Glutamatergic neuron (in vitro differentiated cells): ENCODE data around the gene TPRN. TPM values are rescaled to one million over a fixed set of nuclear protein-coding genes. Genes with fewer than 3 reads are reported as not detected.

Experiments
- DNase-seq: peaks from one replicate; pipeline ENCODE4 v3.0.0; 2022
- H3K27ac Mint-ChIP-seq: one replicate; pipeline ENCODE4 v1.8.0; 2020; ENCODE audit warnings: mild to moderate bottlenecking, mixed read lengths, inconsistent platforms; ENCODE audit not compliant: unreplicated experiment
- H3K27me3 Mint-ChIP-seq: one replicate; pipeline ENCODE4 v1.8.0; 2020; ENCODE audit warnings: mild to moderate bottlenecking, moderate library complexity, mixed read lengths, inconsistent platforms; ENCODE audit not compliant: unreplicated experiment
- H3K36me3 Mint-ChIP-seq: one replicate; pipeline ENCODE4 v1.8.0; 2020; ENCODE audit warnings: mild to moderate bottlenecking, mixed read lengths, inconsistent platforms; ENCODE audit not compliant: unreplicated experiment
- H3K4me1 Mint-ChIP-seq: one replicate; pipeline ENCODE4 v1.8.0; 2020; ENCODE audit warnings: mild to moderate bottlenecking, low read depth, mixed read lengths, inconsistent platforms; ENCODE audit not compliant: unreplicated experiment
- H3K4me3 Mint-ChIP-seq: one replicate; pipeline ENCODE4 v1.8.0; 2020; ENCODE audit warnings: mild to moderate bottlenecking, mixed read lengths, inconsistent platforms; ENCODE audit not compliant: unreplicated experiment
- H3K9me3 Mint-ChIP-seq: one replicate; pipeline ENCODE4 v1.8.0; 2020; ENCODE audit warnings: mild to moderate bottlenecking, moderate library complexity, mixed read lengths, inconsistent platforms; ENCODE audit not compliant: unreplicated experiment
- CTCF ChIP-seq: fragments of 200-600 bp; sonication (generic); IDR thresholded peaks from one replicate; pipeline ENCODE4 v1.5.0; 2021; ENCODE audit not compliant: partially characterized antibody, unreplicated experiment
- total RNA-seq: library from RNA; stranded (reverse); fragmentation: NEBNext Ultra II Directional; extraction: Animal tissue kit (Norgen Biotek cat#: 25700); gene quantifications from one replicate; pipeline ENCODE4 v1.2.1, GENCODE V29; 2021; ENCODE audit not compliant: unreplicated experiment

The TPRN gene
- total RNA-seq, 1 donor from 2014 or later = 9.6 TPM

- no peak overlapping the region for H3K27ac Mint-ChIP-seq
- DNase-seq = peak; percentile 64
- no peak overlapping the region for H3K4me3 Mint-ChIP-seq
- H3K4me1 Mint-ChIP-seq = peaks cover 10% of the 10 kb centered on the region
- peaks cover 2% of the 10 kb centered on the region for H3K9me3 Mint-ChIP-seq
- H3K36me3 Mint-ChIP-seq = no peaks in the 10 kb centered on the region
- TF ChIP-seq CTCF = no peak
- H3K27me3 Mint-ChIP-seq = peaks cover 18% of the 10 kb centered on the region
Observed at GRCh38 chr9:137156567-137157375, 43.8 kb downstream of the TPRN start.

- Mint-ChIP-seq H3K4me3 (no peak overlapping the region), H3K27me3 (peaks cover 6% of the 10 kb centered on the region), H3K9me3 (no peaks in the 10 kb centered on the region), H3K4me1 (peaks cover under 1% of the 10 kb centered on the region), H3K36me3 (no peaks in the 10 kb centered on the region), H3K27ac (no peak overlapping the region)
- TF ChIP-seq CTCF = no peak
- no peak for DNase-seq
Observed at GRCh38 chr9:137152844-137153405, 47.6 kb downstream of the TPRN start.

- no peak for TF ChIP-seq CTCF
- no peaks in the 10 kb centered on the region for H3K36me3 Mint-ChIP-seq
Observed at GRCh38 chr9:137150617-137151457, 49.7 kb downstream of the TPRN start.

GRCh38 chr9:137149942-137150616 lies 50.5 kb downstream of the TPRN start:
- Mint-ChIP-seq H3K4me3 (no peak overlapping the region), H3K27me3 (peaks cover 6% of the 10 kb centered on the region), H3K27ac (no peak overlapping the region), H3K9me3 (peaks cover 2% of the 10 kb centered on the region), H3K4me1 (no peaks in the 10 kb centered on the region), H3K36me3 (no peaks in the 10 kb centered on the region)
- no peak for DNase-seq
- no peak for TF ChIP-seq CTCF

More at GRCh38 chr9:137150617-137151457, 49.7 kb downstream of the TPRN start:
- Mint-ChIP-seq H3K9me3 (peaks cover 2% of the 10 kb centered on the region), H3K4me1 (no peaks in the 10 kb centered on the region), H3K27ac (no peak overlapping the region), H3K27me3 (peaks cover 7% of the 10 kb centered on the region), H3K4me3 (no peak overlapping the region)
- no peak for DNase-seq
